GM19397 (cell line): Measurements from ENCODE around the gene GRPR.
"Not testable (repeated sequence)": the region's sequence is repeated elsewhere in the genome, so short reads cannot be mapped to it uniquely, and the experiment has no call there.

Source experiments
- ATAC-seq: cut with Tn5 transposase; IDR thresholded peaks from one replicate; pipeline ENCODE4 v1.9.1; 2021; ENCODE audit warnings: mild to moderate bottlenecking, moderate library complexity; ENCODE audit not compliant: unreplicated experiment

GRPR gene

GRCh38 chrX:16175329-16176061, 52.1 kb downstream of the GRPR start:
- ATAC-seq, result no peak

GRCh38 chrX:16177260-16177659, 53.9 kb downstream of the GRPR start:
- no peak for ATAC-seq

GRCh38 chrX:16183843-16184242, 60.5 kb downstream of the GRPR start:
- ATAC-seq, result not testable (repeated sequence)

GRCh38 chrX:16185725-16186136, 62.4 kb downstream of the GRPR start:
- ATAC-seq, result peak; percentile 83

- ATAC-seq, result no peak
These were observed 63.1 kb downstream of the GRPR start for GRCh38 chrX:16186380-16187007.

- ATAC-seq, result no peak
These were observed 63.8 kb downstream of the GRPR start for GRCh38 chrX:16187024-16187760.

GRCh38 chrX:16188687-16189086, 65.3 kb downstream of the GRPR start:
- no peak for ATAC-seq

- ATAC-seq, result no peak
These were observed 68.2 kb downstream of the GRPR start for GRCh38 chrX:16191605-16192004.

- ATAC-seq, result no peak
These were observed 73.5 kb downstream of the GRPR start for GRCh38 chrX:16196829-16197228.

- no peak for ATAC-seq
These were observed 76.0 kb downstream of the GRPR start for GRCh38 chrX:16199343-16199742.

GRCh38 chrX:16202943-16203342, 79.6 kb downstream of the GRPR start:
- ATAC-seq, result no peak
